ENCODE results near the gene SYTL2. TPM values are rescaled to one million over a fixed set of nuclear protein-coding genes. Genes with fewer than 3 reads are reported as not detected.

The SYTL2 gene
- total RNA-seq, 4 donors from 2014 or later: 140 to 1,280 (median 344) TPM

- DNase-seq: peak; percentile 55
- peak overlapping the region; percentile 29 to 57 (median 33) for H3K4me3 ChIP-seq
- WGBS, 2 donors (ENCODE audit: low coverage in 1 of 2): 17 to 61% methylated on average over 20 to 43 of the region's 43 CpGs
- peak in 1 of 3 donors; percentile 60 for TF ChIP-seq POLR2AphosphoS5 (IDR thresholded peaks at IDR 0.05)
- TF ChIP-seq POLR2A (IDR thresholded peaks at IDR 0.05): peak; percentile 27
- no peak for TF ChIP-seq CTCF (IDR thresholded peaks at IDR 0.05)
- in situ Hi-C loops (cut with MboI; ENCODE audit: low pct_ligation_motif_present in 1 of 4, low pct_unique_long_range_greater_than_20kb in 1 of 4, low sequenced_read_pairs in 3 of 4) (no loop called here), intact Hi-C loops (cut with DNase I; ENCODE audit: low total_unique reads) (no loop called here)
- no peaks in the 10 kb centered on the region for H3K9me3 ChIP-seq
- H3K27me3 ChIP-seq: no peaks in the 10 kb centered on the region
- H3K36me3 ChIP-seq: no peaks in the 10 kb centered on the region
- H3K4me1 ChIP-seq: peaks cover 3 to 29% (median 6%) of the 10 kb centered on the region in 4 donors
- peak overlapping the region; percentile 11 to 41 (median 24) for H3K27ac ChIP-seq
Observed at GRCh38 chr11:85682330-85683305, 128.3 kb downstream of the SYTL2 start.

- no peaks in the 10 kb centered on the region for H3K27me3 ChIP-seq
- peaks cover 3 to 23% (median 6%) of the 10 kb centered on the region in 4 donors for H3K4me1 ChIP-seq
- intact Hi-C loops (cut with DNase I; ENCODE audit: low total_unique reads) (no loop called here), in situ Hi-C loops (cut with MboI; ENCODE audit: low pct_ligation_motif_present in 1 of 4, low pct_unique_long_range_greater_than_20kb in 1 of 4, low sequenced_read_pairs in 3 of 4) (no loop called here)
- H3K27ac ChIP-seq: no peak overlapping the region
- no peak for DNase-seq
- TF ChIP-seq POLR2AphosphoS5 (IDR thresholded peaks at IDR 0.05): no peak
- no peak for TF ChIP-seq EP300 (IDR thresholded peaks at IDR 0.05; ENCODE audit: low read depth)
- no peak for TF ChIP-seq POLR2A (IDR thresholded peaks at IDR 0.05)
- no peak for TF ChIP-seq CTCF (IDR thresholded peaks at IDR 0.05)
- no peaks in the 10 kb centered on the region for H3K9me3 ChIP-seq
- WGBS, 2 donors (ENCODE audit: low coverage in 1 of 2): 79% methylated on average over 1 of the region's 1 CpG; no CpG with 5 or more reads in 1 of the 2 donors
- no peak overlapping the region for H3K4me3 ChIP-seq
- no peaks in the 10 kb centered on the region for H3K36me3 ChIP-seq
Observed at GRCh38 chr11:85680897-85681296, 130.0 kb downstream of the SYTL2 start.

- Histone ChIP-seq H3K27ac (no peak overlapping the region), H3K27me3 (no peaks in the 10 kb centered on the region), H3K36me3 (no peaks in the 10 kb centered on the region), H3K9me3 (no peaks in the 10 kb centered on the region), H3K4me1 (peaks cover 0 to 14% (median 0%) of the 10 kb centered on the region in 4 donors), H3K4me3 (no peak overlapping the region)
- DNase-seq: no peak
- intact Hi-C loops (cut with DNase I; ENCODE audit: low total_unique reads) (no loop called here), in situ Hi-C loops (cut with MboI; ENCODE audit: low pct_ligation_motif_present in 1 of 4, low pct_unique_long_range_greater_than_20kb in 1 of 4, low sequenced_read_pairs in 3 of 4) (no loop called here)
- WGBS, 2 donors (ENCODE audit: low coverage in 1 of 2): 64 to 67% methylated on average over 4 of the region's 4 CpGs
- no peak for TF ChIP-seq EP300 (IDR thresholded peaks at IDR 0.05; ENCODE audit: low read depth)
Observed at GRCh38 chr11:85679576-85679975, 131.4 kb downstream of the SYTL2 start.

GRCh38 chr11:85673393-85673792 lies 137.5 kb downstream of the SYTL2 start:
- in situ Hi-C loops (cut with MboI; ENCODE audit: low pct_ligation_motif_present in 1 of 4, low pct_unique_long_range_greater_than_20kb in 1 of 4, low sequenced_read_pairs in 3 of 4): loop anchor here in 1 of 4 donors (25.0 kb wide), 1 partner anchor 564 kb away; the partner anchor contains the start of gene EED
- TF ChIP-seq CTCF (IDR thresholded peaks at IDR 0.05) (no peak), POLR2A (IDR thresholded peaks at IDR 0.05) (no peak), POLR2AphosphoS5 (IDR thresholded peaks at IDR 0.05) (no peak), EP300 (IDR thresholded peaks at IDR 0.05; ENCODE audit: low read depth) (no peak)
- 90 to 92% methylated on average over 3 of the region's 3 CpGs for WGBS, 2 donors (ENCODE audit: low coverage in 1 of 2)

More at GRCh38 chr11:85673393-85673792, 137.5 kb downstream of the SYTL2 start:
- H3K4me1 ChIP-seq: no peaks in the 10 kb centered on the region
- DNase-seq: no peak
- H3K9me3 ChIP-seq: no peaks in the 10 kb centered on the region
- H3K27ac ChIP-seq: no peak overlapping the region
- no peak overlapping the region for H3K4me3 ChIP-seq
- intact Hi-C loops (cut with DNase I; ENCODE audit: low total_unique reads): no loop called here
- H3K27me3 ChIP-seq: no peaks in the 10 kb centered on the region
- H3K36me3 ChIP-seq: no peaks in the 10 kb centered on the region
